ENCODE data around the gene HLA-DMA. TPM values are rescaled to one million over a fixed set of nuclear protein-coding genes. Genes with fewer than 3 reads are reported as not detected.
"Not testable (repeated sequence)": the region's sequence is repeated elsewhere in the genome, so short reads cannot be mapped to it uniquely, and the experiment has no call there.

The HLA-DMA gene
- total RNA-seq, 1 donor, result 89.0 TPM

DNA sequence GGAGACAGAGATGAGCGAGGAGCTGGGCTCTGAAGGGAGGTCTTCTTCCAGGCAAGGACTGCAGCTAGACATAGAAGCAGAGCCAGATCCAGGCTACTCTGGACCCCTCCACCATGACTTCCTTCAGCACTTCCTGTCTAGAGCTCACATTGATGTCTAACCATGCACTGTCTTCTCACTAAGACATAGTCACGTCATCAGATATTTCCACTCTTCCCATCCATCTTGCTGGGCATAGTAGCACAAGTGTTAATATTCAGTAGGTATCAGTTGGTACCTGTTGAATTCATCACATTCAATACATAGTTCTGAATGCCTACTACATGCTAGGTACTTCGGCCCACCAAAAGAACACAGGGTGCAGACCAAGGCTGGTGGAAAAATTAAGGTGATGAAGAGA lies 2.9 kb downstream of the HLA-DMA start:
- Histone ChIP-seq H3K4me3 (ENCODE audit: low read length) (no peak overlapping the region), H3K4me1 (ENCODE audit: insufficient read depth, low read length) (peaks cover 95% of the 10 kb centered on the region), H3K9me3 (ENCODE audit: low read depth, low read length) (no peaks in the 10 kb centered on the region), H3K27me3 (ENCODE audit: insufficient read depth, low read length) (no peaks in the 10 kb centered on the region)

GRCh38 chr6:32949113-32949512 lies 3.8 kb downstream of the HLA-DMA start:
- H3K4me1 ChIP-seq (ENCODE audit: insufficient read depth, low read length), result peaks cover 95% of the 10 kb centered on the region
- H3K4me3 ChIP-seq (ENCODE audit: low read length), result no peak overlapping the region
- no peaks in the 10 kb centered on the region for H3K9me3 ChIP-seq (ENCODE audit: low read depth, low read length)
- H3K27me3 ChIP-seq (ENCODE audit: insufficient read depth, low read length), result no peaks in the 10 kb centered on the region

GRCh38 chr6:32947552-32948465 lies 5.1 kb downstream of the HLA-DMA start:
- Histone ChIP-seq H3K27me3 (ENCODE audit: insufficient read depth, low read length) (no peaks in the 10 kb centered on the region), H3K4me1 (ENCODE audit: insufficient read depth, low read length) (peaks cover 97% of the 10 kb centered on the region), H3K9me3 (ENCODE audit: low read depth, low read length) (no peaks in the 10 kb centered on the region), H3K4me3 (ENCODE audit: low read length) (no peak overlapping the region)

DNA sequence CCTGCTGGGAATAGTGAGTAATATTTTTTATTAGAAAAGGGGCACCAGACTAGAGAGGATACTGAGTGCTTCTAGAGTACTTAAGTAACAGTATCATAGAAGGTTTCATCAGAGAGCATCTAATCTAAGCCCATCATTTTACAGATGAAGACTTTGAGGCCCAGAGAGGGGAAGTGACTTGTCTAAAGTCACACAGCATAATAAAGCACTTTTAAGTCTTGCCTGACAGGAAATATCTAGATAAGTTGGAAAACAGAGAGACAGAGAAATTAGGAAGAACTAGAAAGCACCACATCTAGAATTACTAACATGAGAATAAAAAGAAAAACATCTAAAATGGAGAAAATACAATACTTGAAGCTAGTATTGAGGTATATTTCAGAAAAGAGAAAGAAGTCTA lies 6.0 kb downstream of the HLA-DMA start:
- H3K9me3 ChIP-seq (ENCODE audit: low read depth, low read length), result no peaks in the 10 kb centered on the region
- no peak overlapping the region for H3K4me3 ChIP-seq (ENCODE audit: low read length)
- H3K27me3 ChIP-seq (ENCODE audit: insufficient read depth, low read length), result no peaks in the 10 kb centered on the region
- peaks cover 97% of the 10 kb centered on the region for H3K4me1 ChIP-seq (ENCODE audit: insufficient read depth, low read length)

DNA sequence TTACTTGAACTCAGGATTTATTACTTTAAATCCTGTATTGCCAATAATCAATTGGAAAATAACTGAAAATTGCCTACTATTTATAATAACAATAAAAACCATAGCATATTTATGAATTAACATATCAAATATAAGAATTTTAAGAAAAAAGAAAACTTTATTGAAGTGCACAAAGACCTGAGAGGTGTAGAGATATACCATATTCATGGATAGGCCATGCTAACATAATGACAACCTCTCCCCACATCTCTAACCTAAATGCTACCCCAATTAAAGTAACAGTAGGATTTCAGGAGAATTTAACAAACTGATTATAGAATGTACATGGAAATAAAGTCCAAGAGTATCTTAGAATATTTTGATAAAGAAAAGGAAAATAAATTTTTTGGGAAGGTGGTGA lies 6.9 kb downstream of the HLA-DMA start:
- no peak overlapping the region for H3K4me3 ChIP-seq (ENCODE audit: low read length)
- H3K4me1 ChIP-seq (ENCODE audit: insufficient read depth, low read length), result peaks cover 97% of the 10 kb centered on the region
- no peaks in the 10 kb centered on the region for H3K27me3 ChIP-seq (ENCODE audit: insufficient read depth, low read length)
- no peaks in the 10 kb centered on the region for H3K9me3 ChIP-seq (ENCODE audit: low read depth, low read length)

- Histone ChIP-seq H3K4me3 (ENCODE audit: low read length) (no peak overlapping the region), H3K27me3 (ENCODE audit: insufficient read depth, low read length) (no peaks in the 10 kb centered on the region), H3K4me1 (ENCODE audit: insufficient read depth, low read length) (peaks cover 96% of the 10 kb centered on the region), H3K9me3 (ENCODE audit: low read depth, low read length) (no peaks in the 10 kb centered on the region)
These were observed 7.7 kb downstream of the HLA-DMA start for GRCh38 chr6:32945108-32945760.

- H3K4me3 ChIP-seq (ENCODE audit: low read length), result peak overlapping the region; percentile 35
- H3K4me1 ChIP-seq (ENCODE audit: insufficient read depth, low read length), result peaks cover 94% of the 10 kb centered on the region
- no peaks in the 10 kb centered on the region for H3K9me3 ChIP-seq (ENCODE audit: low read depth, low read length)
- H3K27me3 ChIP-seq (ENCODE audit: insufficient read depth, low read length), result no peaks in the 10 kb centered on the region
These were observed 8.8 kb downstream of the HLA-DMA start for GRCh38 chr6:32943864-32944649.

GRCh38 chr6:32942555-32943123 lies 10.3 kb downstream of the HLA-DMA start:
- not testable (repeated sequence) for H3K27me3 ChIP-seq (ENCODE audit: insufficient read depth, low read length); H3K4me3 ChIP-seq (ENCODE audit: low read length); H3K9me3 ChIP-seq (ENCODE audit: low read depth, low read length)
- H3K4me1 ChIP-seq (ENCODE audit: insufficient read depth, low read length), result peaks cover 93% of the 10 kb centered on the region

- Histone ChIP-seq H3K4me1 (ENCODE audit: insufficient read depth, low read length) (peaks cover 94% of the 10 kb centered on the region), H3K27me3 (ENCODE audit: insufficient read depth, low read length) (no peaks in the 10 kb centered on the region), H3K9me3 (ENCODE audit: low read depth, low read length) (no peaks in the 10 kb centered on the region), H3K4me3 (ENCODE audit: low read length) (peak overlapping the region; percentile 88)
These were observed 11.6 kb downstream of the HLA-DMA start for GRCh38 chr6:32941214-32941768.

DNA sequence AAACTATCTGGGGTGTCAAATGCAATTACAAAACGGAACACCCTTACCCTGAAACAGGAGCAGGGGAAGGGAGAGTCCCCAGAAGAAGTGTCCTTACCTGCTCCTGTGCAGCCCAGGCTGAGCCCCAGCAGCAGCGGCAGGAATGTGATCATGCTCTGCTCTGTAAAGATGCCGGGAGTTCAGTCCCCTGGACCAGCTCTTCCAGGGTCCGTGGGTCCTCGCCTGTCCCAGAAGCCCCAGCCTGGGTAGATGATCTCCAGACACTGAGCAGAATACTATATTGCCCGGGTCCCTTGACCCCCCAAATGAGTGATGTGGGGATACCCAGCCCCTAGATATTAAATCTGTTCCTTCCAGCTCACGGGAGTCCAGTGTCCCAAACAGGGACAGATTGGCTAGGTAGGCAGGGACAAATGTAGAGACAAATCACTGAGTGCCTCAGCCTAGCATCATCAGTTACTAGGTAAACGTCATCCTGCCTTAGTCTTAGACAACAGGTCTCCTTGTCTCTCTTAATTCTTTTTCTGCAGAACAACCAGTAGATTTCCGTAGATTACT lies 12.2 kb downstream of the HLA-DMA start, which contains the start of gene HLA-DMB:
HLA-DMB (minus strand) TSS at position 373 of the 558 bp plus-strand sequence; CDS start at position 152, 221 bp downstream.
- Histone ChIP-seq H3K4me3 (ENCODE audit: low read length) (peak within 1 kb of the TSS; percentile 88), H3K27me3 (ENCODE audit: insufficient read depth, low read length) (no peaks in the 10 kb centered on the region), H3K4me1 (ENCODE audit: insufficient read depth, low read length) (peaks cover 95% of the 10 kb centered on the region), H3K9me3 (ENCODE audit: low read depth, low read length) (no peaks in the 10 kb centered on the region)

DNA sequence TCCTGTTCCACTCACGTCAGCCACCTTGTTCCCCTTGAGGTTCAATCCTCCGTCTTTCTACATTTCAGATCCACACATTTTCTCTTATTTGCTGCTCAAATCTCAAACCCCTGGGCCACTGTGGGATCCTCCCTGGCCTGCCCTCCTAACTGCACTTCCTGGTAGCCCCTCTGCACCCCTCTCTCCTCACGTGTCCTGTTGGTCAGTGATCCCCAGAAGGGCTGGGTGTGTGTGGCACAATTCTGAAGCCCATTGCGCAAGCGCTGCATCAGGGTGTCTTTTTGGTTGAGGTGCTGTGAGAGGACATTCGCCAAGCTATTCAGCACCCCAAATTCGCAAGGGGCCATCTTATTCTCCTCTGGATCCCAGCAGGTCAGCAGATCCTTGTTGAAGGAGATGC lies 14.4 kb downstream of the HLA-DMA start:
- Histone ChIP-seq H3K4me1 (ENCODE audit: insufficient read depth, low read length) (peaks cover 95% of the 10 kb centered on the region), H3K4me3 (ENCODE audit: low read length) (no peak overlapping the region), H3K27me3 (ENCODE audit: insufficient read depth, low read length) (no peaks in the 10 kb centered on the region), H3K9me3 (ENCODE audit: low read depth, low read length) (no peaks in the 10 kb centered on the region)

GRCh38 chr6:32937230-32937633 lies 15.7 kb downstream of the HLA-DMA start:
- no peaks in the 10 kb centered on the region for H3K9me3 ChIP-seq (ENCODE audit: low read depth, low read length)
- H3K4me1 ChIP-seq (ENCODE audit: insufficient read depth, low read length), result peaks cover 92% of the 10 kb centered on the region
- no peaks in the 10 kb centered on the region for H3K27me3 ChIP-seq (ENCODE audit: insufficient read depth, low read length)
- H3K4me3 ChIP-seq (ENCODE audit: low read length), result no peak overlapping the region

DNA sequence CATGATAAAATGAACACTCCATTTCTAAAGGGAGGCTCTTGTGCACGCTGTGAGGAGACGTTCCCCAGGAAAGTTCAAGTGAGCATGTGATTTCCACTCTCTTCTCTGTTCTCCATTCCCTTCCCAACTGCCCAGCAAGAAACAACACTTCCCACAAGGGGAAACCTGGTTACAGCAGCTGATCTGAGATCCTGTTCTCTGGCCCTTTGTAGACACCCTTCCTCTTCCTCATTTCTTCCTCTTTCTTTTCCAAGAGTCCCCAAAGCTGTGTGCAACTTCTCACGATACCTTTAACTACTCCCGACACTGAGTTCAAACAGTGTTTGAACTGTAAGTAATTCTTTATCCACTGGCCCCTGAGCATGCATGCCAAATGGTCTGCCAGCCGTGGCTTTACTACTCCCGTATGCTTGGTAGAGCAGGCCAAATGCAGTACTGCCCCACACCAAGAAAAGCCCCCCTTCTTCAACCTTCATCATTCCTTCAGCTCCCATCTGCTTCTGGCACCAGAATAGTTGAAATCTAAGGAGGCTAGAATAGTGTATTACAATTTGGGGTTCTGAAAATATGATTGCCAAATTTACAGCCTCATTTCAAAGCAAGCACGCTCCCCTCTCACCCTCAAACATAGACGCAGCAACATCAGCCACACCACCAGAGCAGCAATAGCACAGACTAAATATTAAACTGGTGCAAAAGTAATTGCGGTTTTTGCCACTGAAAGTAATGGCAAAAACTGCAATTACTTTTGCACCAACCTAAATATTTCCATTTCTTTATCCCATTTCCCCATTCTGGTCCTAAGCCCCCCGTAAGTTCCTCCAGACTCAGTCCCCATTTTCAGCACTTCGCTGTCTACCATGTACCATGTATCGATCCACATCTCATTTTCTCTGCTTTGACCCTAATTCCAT lies 16.4 kb downstream of the HLA-DMA start:
- Histone ChIP-seq H3K9me3 (ENCODE audit: low read depth, low read length) (no peaks in the 10 kb centered on the region), H3K4me3 (ENCODE audit: low read length) (no peak overlapping the region), H3K27me3 (ENCODE audit: insufficient read depth, low read length) (no peaks in the 10 kb centered on the region), H3K4me1 (ENCODE audit: insufficient read depth, low read length) (peaks cover 84% of the 10 kb centered on the region)
